Upper lobe of left lung (tissue), 6 donors: ENCODE data around the gene SHROOM2. TPM values are rescaled to one million over a fixed set of nuclear protein-coding genes. Genes with fewer than 3 reads are reported as not detected.

Source experiments
- ATAC-seq, 2 donors: fragments of 200-7000 bp; cut with Tn5 transposase; one replicate each; pipeline ENCODE4 v1.9.1; 2022; ENCODE audit warnings: mild to moderate bottlenecking in 2 of 2, moderate library complexity in 2 of 2; ENCODE audit not compliant: low FRiP score in 2 of 2
- DNase-seq, 2 donors: peaks; one replicate each; pipeline ENCODE4 v3.0.0-alpha.2; 2019 to 2020
- H3K27ac ChIP-seq, 4 donors: fragments of 200-600 bp; sonication (generic); one replicate each; pipeline ENCODE4 v1.5.1; 2016 to 2019
- H3K27me3 ChIP-seq, 4 donors: fragments of 200-600 bp; sonication (generic); one replicate each; pipeline ENCODE4 v1.5.1; 2017 to 2019
- H3K36me3 ChIP-seq, 4 donors: fragments of 200-600 bp; sonication (generic); one replicate each; pipeline ENCODE4 v1.5.1; 2016 to 2019
- H3K4me1 ChIP-seq, 4 donors: fragments of 200-600 bp; sonication (generic); one replicate each; pipeline ENCODE4 v1.5.1; 2018 to 2019
- H3K4me3 ChIP-seq, 4 donors: fragments of 200-600 bp; sonication (generic); one replicate each; pipeline ENCODE4 v1.5.1; 2017 to 2019; ENCODE audit warnings: mild to moderate bottlenecking in 2 of 4, moderate library complexity in 1 of 4
- H3K9me3 ChIP-seq, 4 donors: fragments of 200-600 bp; sonication (generic); one replicate each; pipeline ENCODE4 v1.5.1; 2018 to 2019
- CTCF ChIP-seq, 6 experiments: fragments of 450-650 bp in 4 of 6; fragments of 200-600 bp in 2 of 6; sonication (generic) in 2 of 6; IDR thresholded peaks; one replicate each; pipeline ENCODE4 v1.5.1; 2016 to 2019; ENCODE audit warnings: antibody characterized with exemption in 6 of 6
- EP300 ChIP-seq, 4 donors: sonication (generic); formaldehyde crosslinking; IDR thresholded peaks; one replicate each; pipeline ENCODE4 v1.5.1; 2017; ENCODE audit warnings: antibody characterized with exemption in 4 of 4, control low read depth in 2 of 4
- POLR2A ChIP-seq, 4 donors: fragments of 450-650 bp; IDR thresholded peaks; one replicate each; pipeline ENCODE4 v1.5.1; 2016 to 2017; ENCODE audit warnings: antibody characterized with exemption in 4 of 4, mild to moderate bottlenecking in 2 of 4
- POLR2AphosphoS5 ChIP-seq, 2 donors: sonication (generic); formaldehyde crosslinking; IDR thresholded peaks; one replicate each; pipeline ENCODE4 v1.5.1; 2017; ENCODE audit warnings: antibody characterized with exemption in 2 of 2
- WGBS, 2 donors: methylation state at CpG; one replicate each; pipeline ENCODE4 v1.1.5; 2017 to 2018; 5-methylcytosine and 5-hydroxymethylcytosine counted together
- total RNA-seq, 6 donors: library from RNA; depleted of rRNA in 4 of 6; stranded (reverse); fragments of >200 nt in 4 of 6; gene quantifications; one replicate each; pipeline versions ENCODE4 v1.1.0 to v1.2.1, GENCODE V29; 2016 to 2021
- donor health status: DM: no; HTN: no; CAD: no; lungs with moderate emphysema.
- donor health status: DM: no; HTN: yes; CAD: no; lungs with severe emphysema.

Gene SHROOM2
- total RNA-seq, 6 donors from 2014 or later: 6.6 to 22.9 (median 11.5) TPM

- ATAC-seq: no peak
- 51% methylated on average over 10 of the region's 58 CpGs; no CpG with 5 or more reads in 1 of the 2 donors for WGBS, 2 donors
Measured at GRCh38 chrX:9785254-9785943, 830 bp upstream of the SHROOM2 start.

GRCh38 chrX:9786798-9787635 lies 788 bp downstream of the SHROOM2 start:
- no peak for ATAC-seq
- TF ChIP-seq POLR2AphosphoS5 (IDR thresholded peaks at IDR 0.05) (no peak), CTCF (IDR thresholded peaks at IDR 0.05) (no peak), POLR2A (IDR thresholded peaks at IDR 0.05) (no peak), EP300 (IDR thresholded peaks at IDR 0.05) (no peak)
- WGBS, 2 donors: 7 to 23% methylated on average over 8 to 25 of the region's 45 CpGs
- Histone ChIP-seq H3K36me3 (no peaks in the 10 kb centered on the region), H3K27ac (peak overlapping the region; percentile 61 to 88 (median 65)), H3K27me3 (peaks cover 0 to 20% (median 0%) of the 10 kb centered on the region in 4 donors), H3K4me1 (peaks cover 0 to 25% (median 0%) of the 10 kb centered on the region in 4 donors), H3K4me3 (peak overlapping the region; percentile 36 to 71 (median 60)), H3K9me3 (no peaks in the 10 kb centered on the region)
- no peak for DNase-seq

More at GRCh38 chrX:9785254-9785943, 830 bp upstream of the SHROOM2 start:
- Histone ChIP-seq H3K27ac (peak overlapping the region in 1 of 4 donors; percentile 88), H3K4me1 (peaks cover 0 to 25% (median 0%) of the 10 kb centered on the region in 4 donors), H3K4me3 (peak overlapping the region in 3 of 4 donors; percentile 60 to 71 (median 61)), H3K9me3 (no peaks in the 10 kb centered on the region), H3K27me3 (peaks cover 0 to 20% (median 0%) of the 10 kb centered on the region in 4 donors), H3K36me3 (no peaks in the 10 kb centered on the region)
- TF ChIP-seq CTCF (IDR thresholded peaks at IDR 0.05) (no peak), EP300 (IDR thresholded peaks at IDR 0.05) (no peak), POLR2A (IDR thresholded peaks at IDR 0.05) (no peak)
- DNase-seq: peak in 1 of 2 donors; percentile 70

GRCh38 chrX:9788911-9789310 lies 2.7 kb downstream of the SHROOM2 start:
- TF ChIP-seq POLR2A (IDR thresholded peaks at IDR 0.05) (no peak), POLR2AphosphoS5 (IDR thresholded peaks at IDR 0.05) (no peak), EP300 (IDR thresholded peaks at IDR 0.05) (no peak), CTCF (IDR thresholded peaks at IDR 0.05) (no peak)
- Histone ChIP-seq H3K4me3 (no peak overlapping the region), H3K27me3 (peaks cover 0 to 20% (median 0%) of the 10 kb centered on the region in 4 donors), H3K27ac (no peak overlapping the region), H3K9me3 (no peaks in the 10 kb centered on the region), H3K36me3 (no peaks in the 10 kb centered on the region), H3K4me1 (peaks cover 0 to 25% (median 0%) of the 10 kb centered on the region in 4 donors)
- ATAC-seq (no peak), DNase-seq (peak in 1 of 2 donors; percentile 31)
- WGBS, 2 donors: 24 to 31% methylated on average over 2 of the region's 2 CpGs

- no peak overlapping the region for H3K4me3 ChIP-seq
- H3K4me1 ChIP-seq: peaks cover 0 to 25% (median 0%) of the 10 kb centered on the region in 4 donors
- no peak overlapping the region for H3K27ac ChIP-seq
- H3K36me3 ChIP-seq: no peaks in the 10 kb centered on the region
- TF ChIP-seq POLR2A (IDR thresholded peaks at IDR 0.05) (no peak), EP300 (IDR thresholded peaks at IDR 0.05) (no peak), CTCF (IDR thresholded peaks at IDR 0.05) (no peak), POLR2AphosphoS5 (IDR thresholded peaks at IDR 0.05) (no peak)
- no peak for DNase-seq
- H3K9me3 ChIP-seq: no peaks in the 10 kb centered on the region
- 74 to 78% methylated on average over 3 to 5 of the region's 5 CpGs for WGBS, 2 donors
- peaks cover 0 to 20% (median 0%) of the 10 kb centered on the region in 4 donors for H3K27me3 ChIP-seq
- no peak for ATAC-seq
Measured at GRCh38 chrX:9789555-9789954, 3.3 kb downstream of the SHROOM2 start.
